NB4 (cell line): Measurements from ENCODE around the gene LMO2.
"Not testable (repeated sequence)": the region's sequence is repeated elsewhere in the genome, so short reads cannot be mapped to it uniquely, and the experiment has no call there.

ENCODE experiments used
- DNase-seq: peaks from one replicate; pipeline ENCODE4 v3.0.0; 2010; ENCODE audit warnings: low read depth
- H3K4me3 ChIP-seq: one replicate; pipeline ENCODE4 v1.5.1; 2011; ENCODE audit warnings: mild to moderate bottlenecking, low read depth, low read length, moderate library complexity
- MYC ChIP-seq: IDR thresholded peaks from 2 replicates; pipeline ENCODE4 v1.6.1; 2011; ENCODE audit warnings: low read depth, low read length
- POLR2A ChIP-seq: IDR thresholded peaks from 2 replicates; pipeline ENCODE4 v1.6.1; 2011; ENCODE audit warnings: mild to moderate bottlenecking; ENCODE audit not compliant: insufficient read length; ENCODE audit errors: extremely low read depth
- TF ChIP-seq, protein P1 (sequence below): IDR thresholded peaks from one replicate; pipeline ENCODE4 v1.5.1; 2012; ENCODE audit warnings: low read depth, low read length
- TF ChIP-seq, protein P2 (sequence below): IDR thresholded peaks from 2 replicates; pipeline ENCODE4 v1.6.1; 2011; ENCODE audit warnings: low read depth, low read length

LMO2 gene

DNA sequence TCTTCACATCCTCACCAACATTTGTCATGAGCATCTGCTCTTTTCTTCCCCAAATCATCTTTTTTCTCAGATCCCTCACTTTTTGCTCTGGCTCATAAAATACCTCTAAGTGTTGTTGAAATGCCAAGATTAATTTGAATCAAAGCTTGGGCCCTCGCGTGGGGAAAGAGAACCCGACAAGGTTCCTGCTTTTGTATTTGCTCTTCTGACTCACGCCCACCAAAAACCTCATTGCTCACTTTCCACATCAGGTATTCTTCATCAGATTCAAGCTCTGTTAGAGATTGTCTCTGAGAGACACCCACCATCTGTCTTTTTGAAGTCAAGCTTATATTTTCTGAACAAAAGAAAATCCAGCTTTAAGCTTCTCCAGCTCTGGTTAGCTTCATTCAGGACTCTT lies 64.7 kb downstream of the LMO2 start:
- DNase-seq: no peak
- TF ChIP-seq POLR2A: no peak
- no peak for TF ChIP-seq MYC
- TF ChIP-seq, protein P1, sequence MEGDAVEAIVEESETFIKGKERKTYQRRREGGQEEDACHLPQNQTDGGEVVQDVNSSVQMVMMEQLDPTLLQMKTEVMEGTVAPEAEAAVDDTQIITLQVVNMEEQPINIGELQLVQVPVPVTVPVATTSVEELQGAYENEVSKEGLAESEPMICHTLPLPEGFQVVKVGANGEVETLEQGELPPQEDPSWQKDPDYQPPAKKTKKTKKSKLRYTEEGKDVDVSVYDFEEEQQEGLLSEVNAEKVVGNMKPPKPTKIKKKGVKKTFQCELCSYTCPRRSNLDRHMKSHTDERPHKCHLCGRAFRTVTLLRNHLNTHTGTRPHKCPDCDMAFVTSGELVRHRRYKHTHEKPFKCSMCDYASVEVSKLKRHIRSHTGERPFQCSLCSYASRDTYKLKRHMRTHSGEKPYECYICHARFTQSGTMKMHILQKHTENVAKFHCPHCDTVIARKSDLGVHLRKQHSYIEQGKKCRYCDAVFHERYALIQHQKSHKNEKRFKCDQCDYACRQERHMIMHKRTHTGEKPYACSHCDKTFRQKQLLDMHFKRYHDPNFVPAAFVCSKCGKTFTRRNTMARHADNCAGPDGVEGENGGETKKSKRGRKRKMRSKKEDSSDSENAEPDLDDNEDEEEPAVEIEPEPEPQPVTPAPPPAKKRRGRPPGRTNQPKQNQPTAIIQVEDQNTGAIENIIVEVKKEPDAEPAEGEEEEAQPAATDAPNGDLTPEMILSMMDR: no peak
- TF ChIP-seq, protein P2, sequence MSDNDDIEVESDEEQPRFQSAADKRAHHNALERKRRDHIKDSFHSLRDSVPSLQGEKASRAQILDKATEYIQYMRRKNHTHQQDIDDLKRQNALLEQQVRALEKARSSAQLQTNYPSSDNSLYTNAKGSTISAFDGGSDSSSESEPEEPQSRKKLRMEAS: no peak
- no peak overlapping the region for H3K4me3 ChIP-seq

DNA sequence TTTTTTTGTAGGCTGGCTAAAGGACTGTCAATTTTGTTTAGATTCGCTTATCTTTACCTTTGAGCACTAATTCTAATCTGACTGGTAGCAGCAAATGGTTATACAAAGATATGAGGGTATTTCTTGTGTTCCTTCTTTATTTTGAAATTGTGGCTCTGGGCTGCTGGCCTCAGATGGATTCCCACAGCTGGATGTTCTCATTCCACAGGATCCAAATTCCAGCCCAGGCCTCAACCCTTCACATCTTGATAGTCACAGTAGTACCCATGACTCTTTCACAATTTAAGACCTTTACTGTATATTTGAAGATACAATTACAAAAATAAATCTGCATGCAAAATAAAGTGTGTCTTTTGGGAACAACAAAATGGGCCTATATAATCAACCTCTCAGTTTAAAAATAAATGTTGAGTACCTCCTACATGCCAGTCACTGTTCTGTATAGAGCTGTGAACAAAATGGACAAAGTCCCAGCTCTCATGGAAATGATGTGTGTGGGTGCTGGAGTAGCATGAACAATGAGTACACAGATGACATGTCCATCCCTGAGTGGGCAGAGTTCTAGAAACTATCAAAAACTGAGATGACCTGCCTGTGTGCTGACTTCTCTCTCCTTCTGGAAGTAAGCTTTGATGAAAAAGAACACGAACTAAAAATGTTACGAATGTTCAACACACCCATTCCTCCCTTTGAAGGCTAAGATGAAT lies 65.9 kb downstream of the LMO2 start:
- no peak overlapping the region for H3K4me3 ChIP-seq
- DNase-seq: no peak
- TF ChIP-seq, protein P2: no peak
- no peak for TF ChIP-seq MYC
- TF ChIP-seq, protein P1: no peak
- no peak for TF ChIP-seq POLR2A

DNA sequence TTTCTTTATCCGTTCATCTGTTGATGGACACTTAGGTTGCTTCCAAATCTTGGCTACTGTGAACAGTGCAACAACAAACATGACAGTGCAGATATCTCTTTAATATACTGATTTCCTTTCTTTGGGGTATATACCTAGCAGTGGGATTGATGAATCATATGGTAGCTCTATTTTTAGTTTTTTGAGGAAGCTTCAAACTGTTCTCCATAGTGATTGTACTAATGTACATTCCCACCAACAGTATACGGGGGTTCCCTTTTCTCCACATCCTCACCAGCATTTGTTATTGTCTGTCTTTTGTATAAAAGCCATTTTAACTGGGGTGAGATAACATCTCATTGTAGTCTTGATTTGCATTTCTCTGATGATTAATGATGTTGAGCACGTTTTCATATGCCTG lies 68.9 kb downstream of the LMO2 start:
- H3K4me3 ChIP-seq, DNase-seq: not testable (repeated sequence)

DNA sequence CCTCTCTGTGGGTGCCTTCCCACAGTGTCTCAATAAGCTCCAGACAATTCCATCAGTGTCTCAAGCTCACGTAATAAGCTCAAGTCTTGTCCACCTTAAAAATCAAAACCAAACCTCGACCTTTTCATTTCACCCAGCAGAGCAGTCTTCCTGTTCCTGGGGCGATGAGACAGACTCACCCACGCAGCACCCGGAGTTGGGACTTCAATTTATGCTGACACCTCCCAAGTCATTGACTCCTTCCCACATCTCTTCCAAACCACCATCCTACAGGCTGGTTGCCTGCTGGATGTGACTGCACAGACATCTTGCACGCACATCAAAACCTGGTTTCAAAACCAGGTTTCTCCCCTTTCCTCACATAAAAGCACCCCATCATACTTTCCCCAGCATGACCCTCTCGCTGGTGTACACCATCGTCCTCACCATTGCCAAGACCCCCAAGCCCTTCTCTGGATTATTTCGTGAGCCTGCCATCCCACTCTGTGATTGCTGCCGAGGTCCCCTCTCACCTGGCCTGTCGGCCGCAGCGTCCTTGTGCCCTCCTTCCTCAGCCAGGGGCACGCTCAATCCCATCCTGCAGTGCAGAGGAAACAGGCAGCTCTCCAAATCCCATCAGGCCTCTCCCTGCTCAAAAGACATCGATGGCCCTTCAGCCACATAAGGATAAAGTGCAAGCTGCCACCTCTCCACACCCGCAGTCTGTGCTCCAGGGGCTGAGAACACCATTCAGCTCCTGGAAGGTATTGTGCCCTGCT lies 72.4 kb downstream of the LMO2 start:
- TF ChIP-seq MYC: no peak
- TF ChIP-seq, protein P2: no peak
- TF ChIP-seq, protein P1: no peak
- no peak for TF ChIP-seq POLR2A
- DNase-seq: no peak
- H3K4me3 ChIP-seq: no peak overlapping the region
